Smooth muscle cell (in vitro differentiated cells): ENCODE measurements around the gene MMD2. TPM values are rescaled to one million over a fixed set of nuclear protein-coding genes. Genes with fewer than 3 reads are reported as not detected.
A peak's percentile ranks its signal among the peaks of the same experiment; 100 is the strongest.
"Not testable (repeated sequence)": the region's sequence is repeated elsewhere in the genome, so short reads cannot be mapped to it uniquely, and the experiment has no call there.

ENCODE experiments used
- DNase-seq: peaks from one replicate; lab custom pipeline; 2025; ENCODE audit not compliant: unreplicated experiment; lab: John Stamatoyannopoulos, UW
- H2AFZ ChIP-seq: fragments of 200-600 bp; sonication (generic); 2 replicates; pipeline ENCODE4 v1.6.0; 2016; ENCODE audit warnings: antibody characterized with exemption, low read depth, mild to moderate bottlenecking
- H3F3A ChIP-seq: fragments of 200-600 bp; sonication (generic); 2 replicates; pipeline ENCODE4 v1.6.0; 2017; ENCODE audit warnings: antibody characterized with exemption, low read depth
- H3K27ac ChIP-seq: fragments of 200-600 bp; sonication (generic); 2 replicates; pipeline ENCODE4 v1.5.1; 2016; ENCODE audit warnings: low read depth, mild to moderate bottlenecking
- H3K27me3 ChIP-seq: fragments of 200-600 bp; sonication (generic); 2 replicates; pipeline ENCODE4 v1.6.1; 2016; ENCODE audit warnings: low read depth, mild to moderate bottlenecking
- H3K36me3 ChIP-seq: fragments of 200-600 bp; sonication (generic); 2 replicates; pipeline ENCODE4 v1.5.1; 2016; ENCODE audit warnings: low read depth
- H3K4me1 ChIP-seq: fragments of 200-600 bp; sonication (generic); 2 replicates; pipeline ENCODE4 v1.5.1; 2016; ENCODE audit warnings: low read depth
- H3K4me2 ChIP-seq: fragments of 200-600 bp; sonication (generic); 2 replicates; pipeline ENCODE4 v1.6.0; 2016; ENCODE audit warnings: mild to moderate bottlenecking
- H3K4me3 ChIP-seq: fragments of 200-600 bp; sonication (generic); 2 replicates; pipeline ENCODE4 v1.5.1; 2016; ENCODE audit warnings: mild to moderate bottlenecking
- H3K79me2 ChIP-seq: fragments of 200-600 bp; sonication (generic); 2 replicates; pipeline ENCODE4 v1.6.0; 2016; ENCODE audit warnings: low read depth, mild to moderate bottlenecking
- H3K9ac ChIP-seq: fragments of 200-600 bp; sonication (generic); 2 replicates; pipeline ENCODE4 v1.6.0; 2016; ENCODE audit warnings: low read depth
- H3K9me3 ChIP-seq: fragments of 200-600 bp; sonication (generic); replicated peaks from 2 replicates; pipeline ENCODE4 v1.5.1; 2016; ENCODE audit warnings: low read depth
- H4K20me1 ChIP-seq: fragments of 200-600 bp; sonication (generic); 2 replicates; pipeline ENCODE4 v1.6.0; 2016; ENCODE audit warnings: low read depth
- WGBS: methylation state at CpG from one replicate; pipeline ENCODE4 v1.1.7; 2016; ENCODE audit warnings: low lambda C conversion rate; 5-methylcytosine and 5-hydroxymethylcytosine counted together
- polyA plus RNA-seq: library from polyadenylated mRNA; unstranded; fragments of >200 nt; fragmentation: Nextera tagmentation; extraction: Ambion mirVana; gene quantifications from 2 replicates; pipeline ENCODE4 v1.2.1, GENCODE V29; 2016
- total RNA-seq: library from RNA; depleted of rRNA; stranded (reverse); fragments of >200 nt; gene quantifications from 2 replicates; pipeline ENCODE4 v1.2.3, GENCODE V29; 2014
- TF ChIP-seq, protein P1 (sequence below): fragments of 200-600 bp; sonication (generic); IDR thresholded peaks from 2 replicates; pipeline ENCODE4 v1.5.1; 2017; ENCODE audit warnings: borderline replicate concordance, mild to moderate bottlenecking, antibody characterized with exemption; ENCODE audit not compliant: insufficient read depth, poor library complexity, severe bottlenecking

MMD2 gene
- total and polyA plus RNA-seq, 2 experiments from 2014 or later, result not detected

DNA sequence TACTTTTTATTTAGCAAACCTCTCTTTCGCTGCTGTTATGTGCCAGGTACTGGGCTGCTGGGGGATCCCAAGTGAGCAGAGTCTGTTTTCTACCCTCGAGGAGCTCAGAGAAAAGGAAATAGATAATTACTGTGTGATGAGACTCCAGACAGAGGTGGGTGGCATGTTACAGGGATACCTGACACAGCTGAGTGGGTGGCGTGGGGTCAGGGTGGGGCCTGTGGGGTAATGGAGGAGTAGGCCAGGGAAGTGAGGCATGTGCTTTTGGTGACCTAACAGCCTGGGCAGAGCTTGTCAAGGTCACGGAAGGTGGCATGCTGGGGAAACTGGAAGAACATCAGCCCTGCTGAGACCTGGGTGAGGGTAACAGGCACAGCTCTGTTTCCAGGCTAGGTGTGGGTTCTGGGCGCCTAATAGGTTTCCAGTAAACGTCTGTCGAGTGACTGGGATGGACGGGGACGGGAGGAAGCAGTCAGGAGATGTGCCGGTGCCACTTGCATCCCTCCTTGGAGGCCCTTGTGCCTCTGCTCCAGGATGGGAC lies 36.5 kb upstream of the MMD2 start:
- no peaks in the 10 kb centered on the region for H3K9me3 ChIP-seq
- 96% methylated on average over 10 of the region's 10 CpGs for WGBS
- no peak overlapping the region for H3K4me3 ChIP-seq
- H3K79me2 ChIP-seq, result no peaks in the 10 kb centered on the region
- no peaks in the 10 kb centered on the region for H3F3A ChIP-seq
- no peaks in the 10 kb centered on the region for H3K36me3 ChIP-seq
- H3K9ac ChIP-seq, result no peak overlapping the region
- H3K4me2 ChIP-seq, result no peak overlapping the region
- H3K4me1 ChIP-seq, result no peaks in the 10 kb centered on the region
- no peaks in the 10 kb centered on the region for H3K27me3 ChIP-seq
- no peak for DNase-seq
- TF ChIP-seq, protein P1, sequence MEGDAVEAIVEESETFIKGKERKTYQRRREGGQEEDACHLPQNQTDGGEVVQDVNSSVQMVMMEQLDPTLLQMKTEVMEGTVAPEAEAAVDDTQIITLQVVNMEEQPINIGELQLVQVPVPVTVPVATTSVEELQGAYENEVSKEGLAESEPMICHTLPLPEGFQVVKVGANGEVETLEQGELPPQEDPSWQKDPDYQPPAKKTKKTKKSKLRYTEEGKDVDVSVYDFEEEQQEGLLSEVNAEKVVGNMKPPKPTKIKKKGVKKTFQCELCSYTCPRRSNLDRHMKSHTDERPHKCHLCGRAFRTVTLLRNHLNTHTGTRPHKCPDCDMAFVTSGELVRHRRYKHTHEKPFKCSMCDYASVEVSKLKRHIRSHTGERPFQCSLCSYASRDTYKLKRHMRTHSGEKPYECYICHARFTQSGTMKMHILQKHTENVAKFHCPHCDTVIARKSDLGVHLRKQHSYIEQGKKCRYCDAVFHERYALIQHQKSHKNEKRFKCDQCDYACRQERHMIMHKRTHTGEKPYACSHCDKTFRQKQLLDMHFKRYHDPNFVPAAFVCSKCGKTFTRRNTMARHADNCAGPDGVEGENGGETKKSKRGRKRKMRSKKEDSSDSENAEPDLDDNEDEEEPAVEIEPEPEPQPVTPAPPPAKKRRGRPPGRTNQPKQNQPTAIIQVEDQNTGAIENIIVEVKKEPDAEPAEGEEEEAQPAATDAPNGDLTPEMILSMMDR, result no peak
- peaks cover 61% of the 10 kb centered on the region for H4K20me1 ChIP-seq
- no peak overlapping the region for H2AFZ ChIP-seq
- no peak overlapping the region for H3K27ac ChIP-seq

DNA sequence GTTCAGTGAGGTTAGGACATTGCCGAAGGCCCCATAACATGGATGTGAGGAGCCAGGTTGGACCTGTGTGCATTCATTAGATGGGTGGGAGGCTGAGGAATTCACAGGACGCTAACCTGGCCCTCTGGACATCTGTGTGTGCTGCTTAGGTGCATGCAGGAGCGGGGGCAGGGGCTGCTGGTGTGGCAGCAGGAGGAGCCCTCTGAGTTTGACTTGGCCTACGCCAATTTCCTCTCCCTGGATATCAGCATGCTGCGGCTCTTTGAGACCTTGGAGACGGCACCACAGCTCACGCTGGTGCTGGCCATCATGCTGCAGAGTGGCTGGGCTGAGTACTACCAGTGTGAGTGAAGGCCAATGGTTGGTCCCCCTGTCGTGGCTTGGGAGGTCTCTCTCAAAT lies 34.5 kb upstream of the MMD2 start:
- TF ChIP-seq, protein P1, result no peak
- Histone ChIP-seq H3K9me3 (no peaks in the 10 kb centered on the region), H4K20me1 (peaks cover 61% of the 10 kb centered on the region), H3K9ac (no peak overlapping the region), H3K27me3 (no peaks in the 10 kb centered on the region), H3K79me2 (no peaks in the 10 kb centered on the region), H3F3A (no peaks in the 10 kb centered on the region), H3K27ac (no peak overlapping the region), H3K4me3 (no peak overlapping the region), H2AFZ (no peak overlapping the region), H3K36me3 (peaks cover 5% of the 10 kb centered on the region), H3K4me1 (no peaks in the 10 kb centered on the region), H3K4me2 (no peak overlapping the region)
- 98% methylated on average over 8 of the region's 8 CpGs for WGBS
- no peak for DNase-seq

DNA sequence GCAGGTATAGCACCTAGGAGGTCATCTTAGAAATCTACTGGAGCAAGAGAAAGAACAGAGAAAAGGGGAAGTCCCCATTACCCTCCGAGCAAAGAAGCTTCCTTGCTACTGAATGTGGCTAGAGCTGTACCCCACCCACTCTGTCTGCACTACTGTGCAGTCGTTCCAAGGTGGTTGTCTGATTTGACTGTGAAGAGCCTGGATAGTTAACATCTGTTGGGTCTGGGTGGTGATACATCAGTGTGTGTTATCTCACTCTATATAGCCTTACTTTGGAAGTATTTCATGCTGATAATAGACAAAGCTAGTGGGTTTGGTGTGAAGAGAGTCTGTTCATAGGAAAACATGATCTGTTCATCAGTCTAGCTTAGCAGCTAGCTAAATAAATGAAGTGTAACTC lies 23.8 kb upstream of the MMD2 start:
- H3K36me3 ChIP-seq, result peaks cover 27% of the 10 kb centered on the region
- not testable (repeated sequence) for DNase-seq, H3K9me3 ChIP-seq, H2AFZ ChIP-seq, H3F3A ChIP-seq, H3K27me3 ChIP-seq, H3K27ac ChIP-seq, H3K4me1 ChIP-seq, H3K4me3 ChIP-seq, H3K4me2 ChIP-seq, H3K9ac ChIP-seq
- H3K79me2 ChIP-seq, result peaks cover 40% of the 10 kb centered on the region
- peaks cover 81% of the 10 kb centered on the region for H4K20me1 ChIP-seq
- WGBS, result 70% methylated on average over 2 of the region's 2 CpGs

DNA sequence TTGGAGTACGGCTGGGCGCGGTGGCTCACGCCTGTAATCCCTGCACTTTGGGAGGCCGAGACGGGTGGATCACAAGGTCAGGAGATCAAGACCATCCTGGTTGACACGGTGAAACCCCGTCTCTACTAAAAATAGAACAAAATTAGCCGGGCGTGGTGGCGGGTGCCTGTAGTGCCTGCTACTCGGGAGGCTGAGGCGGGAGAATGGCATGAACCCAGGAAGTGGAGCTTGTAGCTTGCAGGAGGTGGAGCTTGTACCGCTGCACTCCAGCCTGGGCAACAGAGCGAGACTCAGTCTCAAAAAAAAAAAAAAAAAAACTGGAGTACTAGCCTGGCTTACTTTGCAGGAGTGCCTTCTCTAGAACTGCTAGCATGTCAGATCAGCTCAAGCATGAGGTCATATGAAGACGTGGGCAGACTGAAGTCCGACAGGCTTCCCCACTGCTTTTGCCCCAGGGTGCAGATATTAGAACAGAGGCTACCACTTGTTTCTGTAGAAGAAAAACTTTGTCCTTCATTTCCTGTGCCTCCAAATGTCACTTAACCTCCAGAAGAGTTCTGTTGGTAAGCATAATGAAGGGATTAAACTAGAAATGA lies 22.4 kb upstream of the MMD2 start:
- not testable (repeated sequence) for H3F3A ChIP-seq, H3K4me1 ChIP-seq, H3K9ac ChIP-seq, H3K4me2 ChIP-seq, H3K4me3 ChIP-seq, H3K9me3 ChIP-seq, H3K27me3 ChIP-seq, H2AFZ ChIP-seq, DNase-seq, H3K27ac ChIP-seq
- Histone ChIP-seq H3K36me3 (peaks cover 27% of the 10 kb centered on the region), H4K20me1 (peaks cover 83% of the 10 kb centered on the region), H3K79me2 (peaks cover 52% of the 10 kb centered on the region)
- 94% methylated on average over 17 of the region's 17 CpGs for WGBS

DNA sequence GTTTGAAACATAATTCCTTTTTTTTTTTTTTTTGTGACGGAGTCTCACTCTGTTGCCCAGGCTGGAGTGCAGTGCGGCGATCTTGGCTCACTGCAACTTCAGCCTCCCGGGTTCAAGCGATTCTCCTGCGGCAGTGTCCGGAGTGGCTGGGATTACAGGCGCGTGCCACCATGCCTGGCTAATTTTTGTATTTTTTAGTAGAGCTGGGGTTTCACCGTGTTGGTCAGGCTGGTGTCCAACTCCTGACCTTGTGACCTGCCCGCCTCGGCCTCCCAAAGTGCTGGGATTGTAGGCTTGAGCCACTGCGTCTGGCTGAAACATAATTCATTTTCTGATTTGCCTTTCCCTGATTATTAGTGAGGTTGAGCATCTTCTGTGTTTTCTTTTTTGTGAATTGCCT lies 16.6 kb upstream of the MMD2 start:
- WGBS, result 96% methylated on average over 12 of the region's 13 CpGs
- Histone ChIP-seq H3K36me3 (peaks cover 16% of the 10 kb centered on the region), H3K79me2 (peaks cover 60% of the 10 kb centered on the region), H4K20me1 (peaks cover 62% of the 10 kb centered on the region), H3K4me3 (peak overlapping the region; percentile 93), H3K4me2 (peak overlapping the region; percentile 98)
- H3K27ac ChIP-seq, H3K9ac ChIP-seq, H3K27me3 ChIP-seq, H3F3A ChIP-seq, H3K9me3 ChIP-seq, H2AFZ ChIP-seq, DNase-seq, H3K4me1 ChIP-seq: not testable (repeated sequence)
